ENCODE data around the gene FBN1.

FBN1 gene

GRCh38 chr15:48381861-48382260, 263.6 kb downstream of the FBN1 start:
- TF ChIP-seq, protein P1, sequence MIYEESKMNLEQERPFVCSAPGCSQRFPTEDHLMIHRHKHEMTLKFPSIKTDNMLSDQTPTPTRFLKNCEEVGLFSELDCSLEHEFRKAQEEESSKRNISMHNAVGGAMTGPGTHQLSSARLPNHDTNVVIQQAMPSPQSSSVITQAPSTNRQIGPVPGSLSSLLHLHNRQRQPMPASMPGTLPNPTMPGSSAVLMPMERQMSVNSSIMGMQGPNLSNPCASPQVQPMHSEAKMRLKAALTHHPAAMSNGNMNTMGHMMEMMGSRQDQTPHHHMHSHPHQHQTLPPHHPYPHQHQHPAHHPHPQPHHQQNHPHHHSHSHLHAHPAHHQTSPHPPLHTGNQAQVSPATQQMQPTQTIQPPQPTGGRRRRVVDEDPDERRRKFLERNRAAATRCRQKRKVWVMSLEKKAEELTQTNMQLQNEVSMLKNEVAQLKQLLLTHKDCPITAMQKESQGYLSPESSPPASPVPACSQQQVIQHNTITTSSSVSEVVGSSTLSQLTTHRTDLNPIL (CRISPR knock-in tag; IDR thresholded peaks at IDR 0.05; ENCODE audit: low read depth), result no peak
- TF ChIP-seq ZNF70 (CRISPR knock-in tag; IDR thresholded peaks at IDR 0.05), result no peak
- TF ChIP-seq ARNTL (CRISPR knock-in tag; IDR thresholded peaks at IDR 0.05; ENCODE audit: borderline replicate concordance, low read depth), result no peak
- TF ChIP-seq, protein P2, sequence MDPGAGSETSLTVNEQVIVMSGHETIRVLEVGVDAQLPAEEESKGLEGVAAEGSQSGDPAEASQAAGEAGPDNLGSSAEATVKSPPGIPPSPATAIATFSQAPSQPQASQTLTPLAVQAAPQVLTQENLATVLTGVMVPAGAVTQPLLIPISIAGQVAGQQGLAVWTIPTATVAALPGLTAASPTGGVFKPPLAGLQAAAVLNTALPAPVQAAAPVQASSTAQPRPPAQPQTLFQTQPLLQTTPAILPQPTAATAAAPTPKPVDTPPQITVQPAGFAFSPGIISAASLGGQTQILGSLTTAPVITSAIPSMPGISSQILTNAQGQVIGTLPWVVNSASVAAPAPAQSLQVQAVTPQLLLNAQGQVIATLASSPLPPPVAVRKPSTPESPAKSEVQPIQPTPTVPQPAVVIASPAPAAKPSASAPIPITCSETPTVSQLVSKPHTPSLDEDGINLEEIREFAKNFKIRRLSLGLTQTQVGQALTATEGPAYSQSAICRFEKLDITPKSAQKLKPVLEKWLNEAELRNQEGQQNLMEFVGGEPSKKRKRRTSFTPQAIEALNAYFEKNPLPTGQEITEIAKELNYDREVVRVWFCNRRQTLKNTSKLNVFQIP (CRISPR knock-in tag; IDR thresholded peaks at IDR 0.05; ENCODE audit: borderline replicate concordance, low read depth), result no peak
- TF ChIP-seq ZFP30 (CRISPR knock-in tag; IDR thresholded peaks at IDR 0.05), result no peak
- no peak for TF ChIP-seq GLIS3 (CRISPR knock-in tag; IDR thresholded peaks at IDR 0.05)
- no peak for TF ChIP-seq ESRRG (CRISPR knock-in tag; IDR thresholded peaks at IDR 0.05)
- TF ChIP-seq RARB (CRISPR knock-in tag; IDR thresholded peaks at IDR 0.05), result no peak
- ATAC-seq, result no peak

- TF ChIP-seq CSDC2 (CRISPR knock-in tag; IDR thresholded peaks at IDR 0.05) (no peak), ZNF70 (CRISPR knock-in tag; IDR thresholded peaks at IDR 0.05) (no peak), ESRRG (CRISPR knock-in tag; IDR thresholded peaks at IDR 0.05) (no peak), ZC3H10 (CRISPR knock-in tag; IDR thresholded peaks at IDR 0.05) (no peak), TOX (CRISPR knock-in tag; IDR thresholded peaks at IDR 0.05; ENCODE audit: borderline replicate concordance) (no peak), PPARA (CRISPR knock-in tag; IDR thresholded peaks at IDR 0.05; ENCODE audit: borderline replicate concordance) (no peak), ARNTL (CRISPR knock-in tag; IDR thresholded peaks at IDR 0.05; ENCODE audit: borderline replicate concordance, low read depth) (no peak), CSRNP3 (CRISPR knock-in tag; IDR thresholded peaks at IDR 0.05) (no peak), ZFP30 (CRISPR knock-in tag; IDR thresholded peaks at IDR 0.05) (no peak), ZNF565 (CRISPR knock-in tag; conservative IDR thresholded peaks at IDR 0.05; ENCODE audit: low read depth) (no peak), SNAI2 (CRISPR knock-in tag; IDR thresholded peaks at IDR 0.05) (no peak), GLIS3 (CRISPR knock-in tag; IDR thresholded peaks at IDR 0.05) (no peak), ZNF8 (CRISPR knock-in tag; IDR thresholded peaks at IDR 0.05) (no peak), BACH2 (CRISPR knock-in tag; IDR thresholded peaks at IDR 0.05; ENCODE audit: borderline replicate concordance) (no peak)
- TF ChIP-seq, protein P1 (CRISPR knock-in tag; IDR thresholded peaks at IDR 0.05; ENCODE audit: low read depth), result no peak
- TF ChIP-seq, protein P2 (CRISPR knock-in tag; IDR thresholded peaks at IDR 0.05; ENCODE audit: borderline replicate concordance, low read depth), result no peak
- TF ChIP-seq, protein P3, sequence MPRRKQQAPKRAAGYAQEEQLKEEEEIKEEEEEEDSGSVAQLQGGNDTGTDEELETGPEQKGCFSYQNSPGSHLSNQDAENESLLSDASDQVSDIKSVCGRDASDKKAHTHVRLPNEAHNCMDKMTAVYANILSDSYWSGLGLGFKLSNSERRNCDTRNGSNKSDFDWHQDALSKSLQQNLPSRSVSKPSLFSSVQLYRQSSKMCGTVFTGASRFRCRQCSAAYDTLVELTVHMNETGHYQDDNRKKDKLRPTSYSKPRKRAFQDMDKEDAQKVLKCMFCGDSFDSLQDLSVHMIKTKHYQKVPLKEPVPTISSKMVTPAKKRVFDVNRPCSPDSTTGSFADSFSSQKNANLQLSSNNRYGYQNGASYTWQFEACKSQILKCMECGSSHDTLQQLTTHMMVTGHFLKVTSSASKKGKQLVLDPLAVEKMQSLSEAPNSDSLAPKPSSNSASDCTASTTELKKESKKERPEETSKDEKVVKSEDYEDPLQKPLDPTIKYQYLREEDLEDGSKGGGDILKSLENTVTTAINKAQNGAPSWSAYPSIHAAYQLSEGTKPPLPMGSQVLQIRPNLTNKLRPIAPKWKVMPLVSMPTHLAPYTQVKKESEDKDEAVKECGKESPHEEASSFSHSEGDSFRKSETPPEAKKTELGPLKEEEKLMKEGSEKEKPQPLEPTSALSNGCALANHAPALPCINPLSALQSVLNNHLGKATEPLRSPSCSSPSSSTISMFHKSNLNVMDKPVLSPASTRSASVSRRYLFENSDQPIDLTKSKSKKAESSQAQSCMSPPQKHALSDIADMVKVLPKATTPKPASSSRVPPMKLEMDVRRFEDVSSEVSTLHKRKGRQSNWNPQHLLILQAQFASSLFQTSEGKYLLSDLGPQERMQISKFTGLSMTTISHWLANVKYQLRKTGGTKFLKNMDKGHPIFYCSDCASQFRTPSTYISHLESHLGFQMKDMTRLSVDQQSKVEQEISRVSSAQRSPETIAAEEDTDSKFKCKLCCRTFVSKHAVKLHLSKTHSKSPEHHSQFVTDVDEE (CRISPR knock-in tag; IDR thresholded peaks at IDR 0.05), result no peak
- ATAC-seq, result no peak
These were observed 265.3 kb downstream of the FBN1 start for GRCh38 chr15:48380198-48380597.

DNA sequence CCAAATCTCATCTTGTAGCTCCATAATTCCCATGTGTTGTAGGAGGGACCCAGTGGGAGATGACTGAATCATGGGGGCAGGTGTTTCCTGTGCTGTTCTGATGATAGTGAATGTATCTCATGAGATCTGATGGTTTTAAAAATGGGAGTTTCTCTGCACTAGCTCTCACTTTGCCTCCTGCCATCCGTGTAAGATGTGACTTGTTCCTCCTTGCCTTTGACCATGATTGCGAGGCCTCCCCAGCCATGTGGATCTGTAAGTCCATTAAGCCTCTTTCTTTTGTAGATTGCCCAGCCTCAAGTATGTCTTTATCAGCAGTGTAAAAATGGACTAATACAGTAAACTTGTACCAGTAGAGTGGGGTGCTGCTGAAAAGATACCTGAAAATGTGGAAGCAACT, 269.7 kb downstream of the FBN1 start:
- ATAC-seq, result no peak
- TF ChIP-seq ZNF8 (CRISPR knock-in tag; IDR thresholded peaks at IDR 0.05) (no peak), TOX (CRISPR knock-in tag; IDR thresholded peaks at IDR 0.05; ENCODE audit: borderline replicate concordance) (no peak), PATZ1 (CRISPR knock-in tag; IDR thresholded peaks at IDR 0.05; ENCODE audit: borderline replicate concordance) (no peak), ZC3H10 (CRISPR knock-in tag; IDR thresholded peaks at IDR 0.05) (no peak), ISL1 (CRISPR knock-in tag; IDR thresholded peaks at IDR 0.05) (no peak), ARNTL (CRISPR knock-in tag; IDR thresholded peaks at IDR 0.05; ENCODE audit: borderline replicate concordance, low read depth) (no peak), OSR1 (CRISPR knock-in tag; IDR thresholded peaks at IDR 0.05) (no peak), RARB (CRISPR knock-in tag; IDR thresholded peaks at IDR 0.05) (no peak), ESRRG (CRISPR knock-in tag; IDR thresholded peaks at IDR 0.05) (no peak), ZFP3 (CRISPR knock-in tag; IDR thresholded peaks at IDR 0.05) (no peak), CSRNP3 (CRISPR knock-in tag; IDR thresholded peaks at IDR 0.05) (no peak), CSDC2 (CRISPR knock-in tag; IDR thresholded peaks at IDR 0.05) (no peak), TCF4 (CRISPR knock-in tag; IDR thresholded peaks at IDR 0.05; ENCODE audit: borderline replicate concordance) (no peak), SNAI2 (CRISPR knock-in tag; IDR thresholded peaks at IDR 0.05) (no peak)
